HepG2 (cell line): ENCODE measurements around the gene NEK11. TPM values are rescaled to one million over a fixed set of nuclear protein-coding genes. Genes with fewer than 3 reads are reported as not detected.

Source experiments
- ATAC-seq: fragments of 200-7000 bp; cut with Tn5 transposase; 3 replicates; pipeline ENCODE4 v1.9.1; 2020; ENCODE audit warnings: mild to moderate bottlenecking, moderate library complexity
- BruUV-seq: library from RNA; stranded (reverse); fragments of 400-500 nt; replicated peaks from 2 replicates; lab custom pipeline; 2021; lab: Mats Ljungman, UMichigan
- CTCF ChIA-PET: fragments of 300-600 bp; formaldehyde crosslinking; extraction: SDS; loops from one replicate; lab custom pipeline; 2021; ENCODE audit warnings: low total read pairs, inconsistent platforms, low intra/inter-chr PET ratio; lab: Yijun Ruan, JAX
- POLR2A ChIA-PET: fragments of 350-600 bp; sonication (Branson Sonifier 250); formaldehyde crosslinking; loops from one replicate; lab custom pipeline; 2020; ENCODE audit warnings: antibody characterized with exemption, inconsistent platforms; lab: Yijun Ruan, JAX
- DNase-seq: peaks from one replicate; pipeline ENCODE4 v3.0.0-alpha.2; 2015; ENCODE audit warnings: low spot score
- FAIRE-seq: peaks from 3 replicates; lab custom pipeline; 2011; peaks lifted over from hg19 to GRCh38; lab: Jason Lieb, UNC
- H2AFZ ChIP-seq: one replicate; pipeline ENCODE4 v1.6.1; 2011; ENCODE audit warnings: low read length, inconsistent platforms
- H3K27ac ChIP-seq: fragments of 300-600 bp; 3 replicates; pipeline ENCODE4 v1.8.0; 2011; ENCODE audit warnings: mixed run types, mild to moderate bottlenecking, mixed read lengths, low read length, inconsistent platforms; ENCODE audit not compliant: insufficient read depth; ENCODE audit errors: extremely low read length
- H3K27me3 ChIP-seq, 2 experiments: fragments of 200-600 bp in 1 of 2; 2 replicates in 1 of 2; 3 replicates in 1 of 2; pipeline versions ENCODE4 v1.6.0 to v1.8.0; 2011; ENCODE audit warnings: low read length in 2 of 2, mild to moderate bottlenecking in 2 of 2, moderate library complexity in 2 of 2, inconsistent platforms in 1 of 2; ENCODE audit not compliant: insufficient read depth in 2 of 2, control insufficient read depth in 1 of 2
- H3K36me3 ChIP-seq, 2 experiments: fragments of 200-600 bp in 1 of 2; replicated peaks in 1 of 2; 2 replicates in 1 of 2; 3 replicates in 1 of 2; pipeline versions ENCODE4 v1.5.1 to v1.8.0; 2011; ENCODE audit warnings: low read length in 2 of 2, inconsistent platforms in 1 of 2; ENCODE audit not compliant: insufficient read depth in 2 of 2, control insufficient read depth in 1 of 2
- H3K4me1 ChIP-seq: 2 replicates; pipeline ENCODE4 v1.5.1; 2012; ENCODE audit warnings: low read length, inconsistent platforms; ENCODE audit not compliant: insufficient read depth
- H3K4me2 ChIP-seq: 2 replicates; pipeline ENCODE4 v1.6.0; 2011; ENCODE audit warnings: low read depth, low read length, inconsistent platforms
- H3K4me3 ChIP-seq, 3 experiments: fragments of 200-600 bp in 1 of 3; sonication (generic), shearing (Covaris generic) in 1 of 3; replicated peaks in 1 of 3; 2 replicates each; pipeline ENCODE4 v1.5.1; 2011 to 2016; ENCODE audit warnings: low read length in 3 of 3, inconsistent platforms in 2 of 3, low read depth in 2 of 3, mild to moderate bottlenecking in 2 of 3, control low read depth in 1 of 3, mixed read lengths in 1 of 3; ENCODE audit not compliant: insufficient read depth in 1 of 3
- H3K79me2 ChIP-seq: one replicate; pipeline ENCODE4 v1.6.1; 2011; ENCODE audit warnings: low read length, inconsistent platforms; ENCODE audit not compliant: insufficient read depth
- H3K9ac ChIP-seq: 2 replicates; pipeline ENCODE4 v1.6.0; 2011; ENCODE audit warnings: mild to moderate bottlenecking, low read depth, low read length, inconsistent platforms; ENCODE audit not compliant: insufficient read depth
- H3K9me3 ChIP-seq: 2 replicates; pipeline ENCODE4 v1.5.1; 2012; ENCODE audit warnings: mild to moderate bottlenecking, low read length
- H4K20me1 ChIP-seq: 2 replicates; pipeline ENCODE4 v1.6.0; 2011; ENCODE audit warnings: inconsistent platforms, mild to moderate bottlenecking, low read length, moderate library complexity; ENCODE audit not compliant: insufficient read depth
- AHR ChIP-seq: IDR thresholded peaks from 2 replicates; pipeline ENCODE4 v1.6.1; 2018; ENCODE audit warnings: missing genetic modification reagents, missing compliant biosample characterization
- ATAD3A ChIP-seq: sonication (generic); formaldehyde crosslinking; IDR thresholded peaks from 2 replicates; pipeline ENCODE4 v1.4.0; 2020; ENCODE audit warnings: missing genetic modification reagents
- CENPBD1 ChIP-seq: sonication (generic); formaldehyde crosslinking; IDR thresholded peaks from 2 replicates; pipeline ENCODE4 v1.8.0; 2022; ENCODE audit warnings: missing genetic modification reagents, low read depth, mild to moderate bottlenecking, borderline replicate concordance
- ELK4 ChIP-seq: sonication (generic); formaldehyde crosslinking; IDR thresholded peaks from 2 replicates; pipeline ENCODE4 v1.9.0; 2021; ENCODE audit warnings: missing genetic modification reagents, borderline replicate concordance
- GATAD1 ChIP-seq: IDR thresholded peaks from 2 replicates; pipeline ENCODE4 v1.6.1; 2016; ENCODE audit warnings: missing genetic modification reagents, missing compliant biosample characterization
- IRX3 ChIP-seq: sonication (generic); formaldehyde crosslinking; IDR thresholded peaks from 2 replicates; pipeline ENCODE4 v1.8.1; 2023; ENCODE audit warnings: mild to moderate bottlenecking, low read depth, missing genetic modification reagents, borderline replicate concordance
- MBD4 ChIP-seq: IDR thresholded peaks from 2 replicates; pipeline ENCODE4 v1.6.1; 2012; ENCODE audit warnings: low read length, inconsistent platforms, borderline replicate concordance
- PITX1 ChIP-seq: sonication (generic); formaldehyde crosslinking; IDR thresholded peaks from 2 replicates; pipeline ENCODE4 v1.5.1; 2020; ENCODE audit warnings: mild to moderate bottlenecking, missing genetic modification reagents
- SRSF9 ChIP-seq: fragments of 200-400 bp; formaldehyde crosslinking; IDR thresholded peaks from 2 replicates; pipeline ENCODE4 v1.6.1; 2018; ENCODE audit warnings: borderline replicate concordance, mild to moderate bottlenecking, low read depth, low read length; ENCODE audit not compliant: insufficient read depth, poor library complexity, severe bottlenecking
- TAF1 ChIP-seq: sonication (generic); formaldehyde crosslinking; IDR thresholded peaks from 2 replicates; pipeline ENCODE4 v1.4.0; 2020; ENCODE audit warnings: missing genetic modification reagents
- ZNF124 ChIP-seq: sonication (generic); formaldehyde crosslinking; IDR thresholded peaks from 2 replicates; pipeline ENCODE4 v1.4.0; 2020; ENCODE audit warnings: missing genetic modification reagents
- ZNF253 ChIP-seq: sonication (generic); formaldehyde crosslinking; IDR thresholded peaks from 2 replicates; pipeline ENCODE4 v1.8.0; 2022; ENCODE audit warnings: mild to moderate bottlenecking, missing genetic modification reagents, borderline replicate concordance
- ZNF510 ChIP-seq: sonication (generic); formaldehyde crosslinking; IDR thresholded peaks from 2 replicates; pipeline ENCODE4 v1.4.0; 2020; ENCODE audit warnings: low read depth, mild to moderate bottlenecking, missing genetic modification reagents
- ZNF713 ChIP-seq: sonication (generic); formaldehyde crosslinking; IDR thresholded peaks from 2 replicates; pipeline ENCODE4 v1.4.0; 2020; ENCODE audit warnings: mild to moderate bottlenecking, missing genetic modification reagents
- ZNF782 ChIP-seq: sonication (generic); formaldehyde crosslinking; IDR thresholded peaks from 2 replicates; pipeline ENCODE4 v1.4.0; 2020; ENCODE audit warnings: missing genetic modification reagents, mild to moderate bottlenecking, borderline replicate concordance
- ZNF883 ChIP-seq: sonication (generic); formaldehyde crosslinking; IDR thresholded peaks from 2 replicates; pipeline ENCODE4 v1.5.1; 2020; ENCODE audit warnings: mild to moderate bottlenecking, missing genetic modification reagents; ENCODE audit errors: not compliant biosample characterization
- WGBS: methylation state at CpG from one replicate; pipeline ENCODE4 v1.1.6; 2017; ENCODE audit warnings: low lambda C conversion rate; 5-methylcytosine and 5-hydroxymethylcytosine counted together
- in situ Hi-C: cut with HindIII; loops from 2 replicates; pipeline ENCODE4 v1.10.0; 2017; ENCODE audit warnings: low pct_unique_long_range_greater_than_20kb; ENCODE audit not compliant: extremely low pct_ligation_motif_present
- intact Hi-C: fragments of 100-400 bp; cut with micrococcal nuclease; formaldehyde crosslinking; loops from one replicate; pipeline ENCODE4 v1.10.0; 2022; ENCODE audit not compliant: unreplicated experiment
- polyA plus RNA-seq, 8 experiments: library from polyadenylated mRNA; depleted of rRNA in 3 of 8; stranded (reverse) in 7 of 8; unstranded in 1 of 8; fragments of >200 nt; fragmentation: Illumina TruSeq in 4 of 8; extraction: Trizol in 4 of 8; gene quantifications; 2 replicates each; pipeline versions ENCODE4 v1.2.1 to v1.2.3, GENCODE V29; 2011 to 2016; ENCODE audit warnings: low read depth in 4 of 8, missing spikeins in 1 of 8, mixed read lengths in 1 of 8; ENCODE audit not compliant: insufficient read depth in 1 of 8
- total RNA-seq, 5 experiments: library from RNA; depleted of rRNA; stranded (reverse); fragments of >200 nt; fragmentation: Illumina TruSeq; extraction: Trizol; gene quantifications; 2 replicates each; pipeline ENCODE4 v1.2.3, GENCODE V29; 2016; ENCODE audit warnings: low read depth in 1 of 5
- TF ChIP-seq, protein P1 (sequence below): sonication (generic); formaldehyde crosslinking; IDR thresholded peaks from 2 replicates; pipeline ENCODE4 v1.4.0; 2020; ENCODE audit warnings: missing genetic modification reagents
- TF ChIP-seq, protein P2 (sequence below): sonication (generic); formaldehyde crosslinking; IDR thresholded peaks from 2 replicates; pipeline ENCODE4 v1.8.0; 2022; ENCODE audit warnings: mild to moderate bottlenecking, missing genetic modification reagents, moderate library complexity
- TF ChIP-seq, protein P3 (sequence below): sonication (generic); formaldehyde crosslinking; IDR thresholded peaks from 2 replicates; pipeline ENCODE4 v1.8.1; 2023; ENCODE audit warnings: mild to moderate bottlenecking, moderate library complexity, missing genetic modification reagents

The NEK11 gene
- total and polyA plus RNA-seq, 2 of the 13 experiments (the other 11 are each of a cell fraction or from before 2014, with no cell fraction given) = 0.95 to 2.2 TPM

- TF ChIP-seq, protein P1, sequence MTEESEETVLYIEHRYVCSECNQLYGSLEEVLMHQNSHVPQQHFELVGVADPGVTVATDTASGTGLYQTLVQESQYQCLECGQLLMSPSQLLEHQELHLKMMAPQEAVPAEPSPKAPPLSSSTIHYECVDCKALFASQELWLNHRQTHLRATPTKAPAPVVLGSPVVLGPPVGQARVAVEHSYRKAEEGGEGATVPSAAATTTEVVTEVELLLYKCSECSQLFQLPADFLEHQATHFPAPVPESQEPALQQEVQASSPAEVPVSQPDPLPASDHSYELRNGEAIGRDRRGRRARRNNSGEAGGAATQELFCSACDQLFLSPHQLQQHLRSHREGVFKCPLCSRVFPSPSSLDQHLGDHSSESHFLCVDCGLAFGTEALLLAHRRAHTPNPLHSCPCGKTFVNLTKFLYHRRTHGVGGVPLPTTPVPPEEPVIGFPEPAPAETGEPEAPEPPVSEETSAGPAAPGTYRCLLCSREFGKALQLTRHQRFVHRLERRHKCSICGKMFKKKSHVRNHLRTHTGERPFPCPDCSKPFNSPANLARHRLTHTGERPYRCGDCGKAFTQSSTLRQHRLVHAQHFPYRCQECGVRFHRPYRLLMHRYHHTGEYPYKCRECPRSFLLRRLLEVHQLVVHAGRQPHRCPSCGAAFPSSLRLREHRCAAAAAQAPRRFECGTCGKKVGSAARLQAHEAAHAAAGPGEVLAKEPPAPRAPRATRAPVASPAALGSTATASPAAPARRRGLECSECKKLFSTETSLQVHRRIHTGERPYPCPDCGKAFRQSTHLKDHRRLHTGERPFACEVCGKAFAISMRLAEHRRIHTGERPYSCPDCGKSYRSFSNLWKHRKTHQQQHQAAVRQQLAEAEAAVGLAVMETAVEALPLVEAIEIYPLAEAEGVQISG = no peak
- TF ChIP-seq, protein P2, sequence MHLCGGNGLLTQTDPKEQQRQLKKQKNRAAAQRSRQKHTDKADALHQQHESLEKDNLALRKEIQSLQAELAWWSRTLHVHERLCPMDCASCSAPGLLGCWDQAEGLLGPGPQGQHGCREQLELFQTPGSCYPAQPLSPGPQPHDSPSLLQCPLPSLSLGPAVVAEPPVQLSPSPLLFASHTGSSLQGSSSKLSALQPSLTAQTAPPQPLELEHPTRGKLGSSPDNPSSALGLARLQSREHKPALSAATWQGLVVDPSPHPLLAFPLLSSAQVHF (CRISPR knock-in tag) = no peak
- no peak for TF ChIP-seq SRSF9
These were observed 83.4 kb downstream of the NEK11 start (continued) for GRCh38 chr3:131110087-131110486.

DNA sequence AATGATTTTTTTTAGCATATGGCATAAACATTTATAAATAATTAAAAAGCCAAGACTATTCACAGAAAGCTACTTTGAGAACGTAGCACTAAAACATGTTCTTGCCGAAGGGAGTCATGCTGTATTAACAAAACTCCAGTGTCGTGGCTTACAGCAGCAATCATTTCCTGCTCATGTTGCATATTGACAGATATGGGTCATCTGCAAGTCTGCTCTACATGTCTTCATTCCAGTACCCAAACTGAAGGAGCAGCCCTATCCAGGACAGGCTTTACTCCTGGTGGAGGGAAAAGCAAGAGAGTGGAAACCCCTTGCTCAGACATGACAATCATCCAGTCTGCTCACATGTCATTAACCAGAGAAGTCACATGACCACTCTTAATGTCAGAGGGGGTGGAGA, 87.6 kb downstream of the NEK11 start:
- FAIRE-seq (no peak), DNase-seq (no peak), ATAC-seq (no peak)
- ChIA-PET POLR2A (no interaction called here), CTCF (no interaction called here)
- Histone ChIP-seq H3K9me3 (no peaks in the 10 kb centered on the region), H3K27ac (no peak overlapping the region), H4K20me1 (no peaks in the 10 kb centered on the region), H3K4me2 (no peak overlapping the region), H3K9ac (no peak overlapping the region), H3K27me3 (no peaks in the 10 kb centered on the region), H3K4me3 (no peak overlapping the region), H2AFZ (no peak overlapping the region), H3K79me2 (no peaks in the 10 kb centered on the region), H3K36me3 (no peaks in the 10 kb centered on the region), H3K4me1 (no peaks in the 10 kb centered on the region)
- BruUV-seq = no TSS peak
- WGBS = 29% methylated on average over 3 of the region's 3 CpGs
- intact Hi-C loops = no loop called here
- in situ Hi-C loops = no loop called here
- TF ChIP-seq ZNF713 (CRISPR knock-in tag) (no peak), CENPBD1 (CRISPR knock-in tag) (no peak), AHR (CRISPR knock-in tag) (no peak), TAF1 (no peak), ZNF510 (no peak), GATAD1 (CRISPR knock-in tag) (no peak), IRX3 (CRISPR knock-in tag) (no peak), ZNF883 (no peak), ZNF253 (CRISPR knock-in tag) (no peak), ELK4 (CRISPR knock-in tag) (no peak), ATAD3A (no peak), ZNF124 (CRISPR knock-in tag) (no peak), PITX1 (CRISPR knock-in tag) (no peak), ZNF782 (CRISPR knock-in tag) (no peak), MBD4 (no peak)
- TF ChIP-seq, protein P3, sequence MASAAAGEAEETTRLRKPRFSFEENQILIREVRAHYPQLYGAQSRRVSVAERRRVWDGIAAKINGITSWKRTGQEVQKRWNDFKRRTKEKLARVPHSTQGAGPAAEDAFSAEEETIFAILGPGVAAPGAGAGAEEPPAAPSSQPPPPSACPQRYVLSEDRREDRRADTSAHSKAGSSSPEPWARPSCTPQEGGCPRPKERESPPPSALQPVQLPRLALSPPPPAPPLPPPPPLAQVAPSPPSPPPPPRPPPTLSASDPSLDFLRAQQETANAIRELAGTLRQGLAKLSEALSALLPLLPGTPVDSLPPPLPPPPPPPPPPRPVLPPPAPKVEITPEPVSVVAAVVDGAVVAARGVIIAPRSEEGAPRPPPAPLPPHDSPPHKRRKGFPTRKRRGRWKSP (CRISPR knock-in tag) = no peak
